Measurements from ENCODE around the gene RBM15. TPM values are rescaled to one million over a fixed set of nuclear protein-coding genes. Genes with fewer than 3 reads are reported as not detected.

Gene RBM15
- total RNA-seq, 4 donors from 2014 or later = 39.3 to 69.7 (median 48.0) TPM

- no peak for DNase-seq
- H3K27ac ChIP-seq = no peak overlapping the region
- H3K4me3 ChIP-seq = no peak overlapping the region
- H3K27me3 ChIP-seq = no peaks in the 10 kb centered on the region
- H3K36me3 ChIP-seq = peaks cover 0 to 9% (median 4%) of the 10 kb centered on the region in 4 donors
- TF ChIP-seq POLR2AphosphoS5 (IDR thresholded peaks at IDR 0.05) (no peak), POLR2A (IDR thresholded peaks at IDR 0.05) (no peak), CTCF (IDR thresholded peaks at IDR 0.05) (no peak), EP300 (IDR thresholded peaks at IDR 0.05; ENCODE audit: low read depth) (no peak)
- intact Hi-C loops (cut with DNase I; ENCODE audit: low total_unique reads) = no loop called here
- H3K4me1 ChIP-seq = peaks cover 6 to 84% (median 36%) of the 10 kb centered on the region in 4 donors
- H3K9me3 ChIP-seq = no peaks in the 10 kb centered on the region
- in situ Hi-C loops (cut with MboI; ENCODE audit: low pct_ligation_motif_present in 1 of 4, low pct_unique_long_range_greater_than_20kb in 1 of 4, low sequenced_read_pairs in 3 of 4) = loop anchor here in 2 of 4 donors (10.0 to 25.0 kb wide), 2 partner anchors 56 to 311 kb away; partner anchors contain the start of genes LAMTOR5 (in 1 of the 2) and STRIP1 (in 1 of the 2)
These were observed 9.6 kb downstream of the RBM15 start for GRCh38 chr1:110348771-110349170.

- intact Hi-C loops (cut with DNase I; ENCODE audit: low total_unique reads) (no loop called here), in situ Hi-C loops (cut with MboI; ENCODE audit: low pct_ligation_motif_present in 1 of 4, low pct_unique_long_range_greater_than_20kb in 1 of 4, low sequenced_read_pairs in 3 of 4) (no loop called here)
- no peak for TF ChIP-seq POLR2A (IDR thresholded peaks at IDR 0.05)
- no peak for TF ChIP-seq POLR2AphosphoS5 (IDR thresholded peaks at IDR 0.05)
- TF ChIP-seq CTCF (IDR thresholded peaks at IDR 0.05) = no peak
- TF ChIP-seq EP300 (IDR thresholded peaks at IDR 0.05; ENCODE audit: low read depth) = no peak
- Histone ChIP-seq H3K9me3 (no peaks in the 10 kb centered on the region), H3K4me1 (peaks cover 4 to 70% (median 27%) of the 10 kb centered on the region in 4 donors), H3K4me3 (no peak overlapping the region), H3K27ac (no peak overlapping the region), H3K27me3 (no peaks in the 10 kb centered on the region), H3K36me3 (peaks cover 0 to 8% (median 4%) of the 10 kb centered on the region in 4 donors)
- WGBS, 2 donors (ENCODE audit: low coverage in 1 of 2) = 92 to 100% methylated on average over 2 of the region's 2 CpGs
- DNase-seq = no peak
These were observed 11.2 kb downstream of the RBM15 start for GRCh38 chr1:110350360-110350759.

GRCh38 chr1:110355321-110355720, 16.1 kb downstream of the RBM15 start:
- no peaks in the 10 kb centered on the region for H3K9me3 ChIP-seq
- intact Hi-C loops (cut with DNase I; ENCODE audit: low total_unique reads) = no loop called here

GRCh38 chr1:110356379-110356778, 17.2 kb downstream of the RBM15 start:
- H3K27ac ChIP-seq = peak overlapping the region in 2 of 4 donors; percentile 9 to 16
- TF ChIP-seq EP300 (IDR thresholded peaks at IDR 0.05; ENCODE audit: low read depth) = no peak
- TF ChIP-seq POLR2A (IDR thresholded peaks at IDR 0.05) = no peak
- TF ChIP-seq CTCF (IDR thresholded peaks at IDR 0.05) = no peak
- TF ChIP-seq POLR2AphosphoS5 (IDR thresholded peaks at IDR 0.05) = no peak
- H3K9me3 ChIP-seq = no peaks in the 10 kb centered on the region
- no peaks in the 10 kb centered on the region for H3K36me3 ChIP-seq
- H3K4me1 ChIP-seq = peaks cover 0 to 28% (median 7%) of the 10 kb centered on the region in 4 donors
- intact Hi-C loops (cut with DNase I; ENCODE audit: low total_unique reads) (no loop called here), in situ Hi-C loops (cut with MboI; ENCODE audit: low pct_ligation_motif_present in 1 of 4, low pct_unique_long_range_greater_than_20kb in 1 of 4, low sequenced_read_pairs in 3 of 4) (no loop called here)
- 70 to 71% methylated on average over 2 of the region's 2 CpGs for WGBS, 2 donors (ENCODE audit: low coverage in 1 of 2)
- no peak overlapping the region for H3K4me3 ChIP-seq
- DNase-seq = no peak
- no peaks in the 10 kb centered on the region for H3K27me3 ChIP-seq

More at GRCh38 chr1:110355321-110355720, 16.1 kb downstream of the RBM15 start:
- no peak overlapping the region for H3K4me3 ChIP-seq
- H3K4me1 ChIP-seq = peaks cover 0 to 38% (median 10%) of the 10 kb centered on the region in 4 donors
- no peak for DNase-seq
- in situ Hi-C loops (cut with MboI; ENCODE audit: low pct_ligation_motif_present in 1 of 4, low pct_unique_long_range_greater_than_20kb in 1 of 4, low sequenced_read_pairs in 3 of 4) = no loop called here
- no peaks in the 10 kb centered on the region for H3K27me3 ChIP-seq
- no peaks in the 10 kb centered on the region for H3K36me3 ChIP-seq
- WGBS, 2 donors (ENCODE audit: low coverage in 1 of 2) = 62% methylated on average over 1 of the region's 1 CpG; no CpG with 5 or more reads in 1 of the 2 donors
- no peak overlapping the region for H3K27ac ChIP-seq
- TF ChIP-seq POLR2A (IDR thresholded peaks at IDR 0.05) (no peak), CTCF (IDR thresholded peaks at IDR 0.05) (no peak), POLR2AphosphoS5 (IDR thresholded peaks at IDR 0.05) (no peak), EP300 (IDR thresholded peaks at IDR 0.05; ENCODE audit: low read depth) (no peak)

All from transverse colon (tissue), 4 donors.